Panc1 (cell line): ENCODE data around the gene NUP133.

Source experiments
- CTCF ChIP-seq: fragments of 450-650 bp; IDR thresholded peaks from 2 replicates; pipeline ENCODE4 v1.5.1; 2017; ENCODE audit warnings: mild to moderate bottlenecking
- POLR2AphosphoS5 ChIP-seq: IDR thresholded peaks from 2 replicates; pipeline ENCODE4 v1.6.1; 2012; ENCODE audit warnings: mild to moderate bottlenecking, low read depth, low read length, moderate library complexity

GRCh38 chr1:229479660-229480399, 28.3 kb downstream of the NUP133 start:
- TF ChIP-seq CTCF (no peak), POLR2AphosphoS5 (no peak)
